Measurements from ENCODE around the gene UPF3A.

Gene UPF3A

GRCh38 chr13:114264886-114265611, 16.4 kb upstream of the UPF3A start:
- no peak for DNase-seq

GRCh38 chr13:114266241-114266640, 15.2 kb upstream of the UPF3A start:
- DNase-seq, result no peak

DNA sequence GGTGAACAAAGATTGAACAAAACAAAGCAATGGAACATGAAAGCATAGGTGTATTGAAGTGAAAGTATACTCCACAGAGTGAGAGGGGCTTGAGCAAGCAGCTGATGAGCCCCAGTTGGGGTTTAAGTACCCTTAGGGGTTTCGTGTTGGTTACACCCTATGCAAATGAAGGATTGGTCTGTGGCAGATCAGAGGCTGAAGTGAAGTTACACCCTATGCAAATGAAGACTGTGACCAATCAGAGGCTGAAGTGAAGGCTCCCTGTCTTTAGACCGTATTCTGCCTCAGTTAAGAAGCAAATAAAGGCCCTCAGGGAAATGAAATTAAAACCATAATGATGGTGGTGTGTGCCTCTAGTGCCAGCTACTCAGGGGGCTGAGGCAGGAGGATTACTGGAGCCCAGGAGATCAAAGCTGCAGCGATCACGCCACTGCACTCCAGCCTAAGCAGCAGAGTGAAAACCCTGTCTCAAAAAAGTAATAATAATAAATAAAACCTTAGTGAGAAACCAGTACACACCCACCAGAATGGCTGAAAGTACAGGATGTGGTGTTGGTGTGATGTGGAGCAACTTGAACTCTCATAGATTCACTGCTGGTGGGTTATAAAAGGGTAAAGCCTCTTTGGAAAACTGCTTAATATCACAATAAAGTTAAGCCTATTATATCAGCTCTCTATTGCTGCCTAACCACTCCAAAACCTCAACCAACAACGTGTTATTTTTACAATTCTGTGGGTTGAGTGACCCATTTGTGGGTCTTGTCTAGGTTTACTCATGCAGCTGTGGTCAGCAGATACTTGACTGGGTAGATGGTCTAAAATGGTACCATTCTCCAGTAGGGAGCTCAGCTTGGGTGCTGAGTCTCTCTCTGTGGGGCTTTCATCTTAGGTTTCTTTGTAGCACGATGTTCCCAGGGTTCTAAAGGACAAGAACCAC, 12.8 kb upstream of the UPF3A start:
- DNase-seq, result no peak

DNA sequence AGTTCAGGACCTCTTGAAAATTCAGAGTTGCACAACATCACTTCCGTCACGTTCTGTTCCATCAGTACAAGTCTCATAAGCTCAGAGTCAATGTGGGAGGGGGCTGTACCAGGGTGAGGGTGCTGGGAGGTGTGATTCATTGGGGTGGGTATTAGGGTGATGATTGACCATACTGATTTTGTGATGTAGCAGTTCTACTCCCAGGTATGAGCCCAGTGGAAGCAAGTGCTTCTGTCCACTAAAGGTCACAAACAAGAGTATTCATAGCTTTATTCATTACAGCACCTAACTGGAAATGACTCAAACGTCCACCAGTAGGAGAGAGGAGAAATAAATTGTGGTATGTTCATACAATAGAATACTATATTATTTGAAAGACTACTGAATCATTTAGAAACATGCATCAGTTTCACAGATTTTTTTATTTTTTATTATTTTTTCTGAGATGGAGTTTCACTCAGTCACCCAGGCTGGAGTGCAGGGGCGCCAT, 12.1 kb upstream of the UPF3A start:
- no peak for DNase-seq

- no peak for DNase-seq
Measured at GRCh38 chr13:114272977-114273376, 8.4 kb upstream of the UPF3A start.

DNA sequence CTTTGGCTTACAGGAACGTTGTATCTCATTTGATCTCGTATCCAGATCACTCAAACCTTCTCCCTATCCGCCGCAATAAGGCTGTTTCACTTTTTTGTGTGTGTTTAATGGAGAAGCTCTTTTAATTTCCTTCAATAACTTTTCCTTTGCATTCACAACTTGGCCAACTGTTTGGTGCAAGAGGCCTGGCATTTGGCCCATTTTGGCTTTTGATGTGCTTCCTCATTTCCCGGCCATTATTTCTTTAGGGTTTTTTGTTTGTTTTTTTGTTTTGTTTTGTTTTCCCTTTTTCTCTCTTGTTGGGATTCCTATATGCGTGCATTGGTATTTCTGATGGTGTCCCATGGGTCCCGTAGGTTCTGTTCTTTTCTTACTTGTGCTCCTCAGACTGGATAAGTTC, 6.1 kb upstream of the UPF3A start:
- no peak for DNase-seq

DNA sequence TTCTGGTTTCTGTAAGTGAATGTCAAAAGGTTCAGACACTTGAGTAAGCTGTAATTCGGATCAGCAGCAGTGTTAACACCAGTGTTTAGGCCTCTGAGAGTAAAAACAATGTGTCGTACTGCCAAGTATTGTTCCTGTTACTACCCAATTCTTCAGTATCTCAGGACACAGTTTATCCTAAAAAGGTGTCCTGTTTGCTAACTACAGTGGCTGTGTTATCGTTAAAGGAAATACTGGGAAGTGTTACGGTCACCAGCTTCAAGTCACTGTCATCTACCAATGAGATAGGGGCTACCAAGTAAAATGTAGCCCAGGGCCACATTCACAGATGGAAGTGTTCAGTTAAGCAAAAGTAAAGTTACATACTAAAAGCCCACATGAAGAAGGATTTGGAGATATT, 2.3 kb upstream of the UPF3A start:
- no peak for DNase-seq

- no peak for DNase-seq
Measured at GRCh38 chr13:114279758-114280355, 1.5 kb upstream of the UPF3A start.

- DNase-seq, result peak; percentile 83
Measured at GRCh38 chr13:114282041-114282670, 755 bp downstream of the UPF3A start.

DNA sequence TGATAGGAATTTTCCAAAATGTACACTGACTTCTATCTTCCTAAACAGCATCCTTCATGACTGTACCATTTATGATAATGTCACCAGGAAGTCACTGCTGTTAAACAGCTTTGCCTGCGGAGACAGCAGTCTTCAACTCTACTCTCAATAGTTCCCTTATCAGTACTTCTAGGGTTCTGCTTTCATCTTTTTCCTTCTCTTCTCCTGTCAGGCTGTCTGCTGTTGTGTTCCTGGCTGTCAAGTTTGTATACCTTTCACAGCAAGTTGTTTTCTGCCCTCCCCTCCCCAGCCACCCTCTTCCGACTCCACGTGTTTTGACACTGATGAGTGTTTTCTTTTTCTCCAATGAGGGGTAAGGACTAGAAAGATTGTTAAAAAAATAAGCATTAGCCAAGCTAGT, 2.2 kb downstream of the UPF3A start:
- DNase-seq, result no peak

DNA sequence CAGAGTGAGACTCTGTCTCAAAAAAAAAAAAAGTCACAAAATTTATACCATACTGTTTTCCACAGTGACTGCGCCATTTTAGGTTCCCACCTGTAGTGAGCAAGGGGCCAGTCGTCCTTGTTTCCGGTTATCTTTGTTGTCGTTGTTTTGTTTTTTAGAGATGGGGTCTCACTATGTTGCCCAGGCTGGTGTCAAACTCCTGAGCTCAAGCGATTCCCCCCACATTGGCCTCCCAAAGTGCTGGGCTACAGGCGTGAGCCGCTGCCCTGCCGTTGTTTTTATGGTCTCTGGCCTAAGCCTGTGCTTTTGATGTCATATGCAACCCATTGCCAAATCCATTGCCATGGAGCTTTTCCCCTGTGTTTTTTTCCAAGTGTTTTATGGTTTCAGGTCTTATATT, 3.3 kb downstream of the UPF3A start:
- no peak for DNase-seq

DNA sequence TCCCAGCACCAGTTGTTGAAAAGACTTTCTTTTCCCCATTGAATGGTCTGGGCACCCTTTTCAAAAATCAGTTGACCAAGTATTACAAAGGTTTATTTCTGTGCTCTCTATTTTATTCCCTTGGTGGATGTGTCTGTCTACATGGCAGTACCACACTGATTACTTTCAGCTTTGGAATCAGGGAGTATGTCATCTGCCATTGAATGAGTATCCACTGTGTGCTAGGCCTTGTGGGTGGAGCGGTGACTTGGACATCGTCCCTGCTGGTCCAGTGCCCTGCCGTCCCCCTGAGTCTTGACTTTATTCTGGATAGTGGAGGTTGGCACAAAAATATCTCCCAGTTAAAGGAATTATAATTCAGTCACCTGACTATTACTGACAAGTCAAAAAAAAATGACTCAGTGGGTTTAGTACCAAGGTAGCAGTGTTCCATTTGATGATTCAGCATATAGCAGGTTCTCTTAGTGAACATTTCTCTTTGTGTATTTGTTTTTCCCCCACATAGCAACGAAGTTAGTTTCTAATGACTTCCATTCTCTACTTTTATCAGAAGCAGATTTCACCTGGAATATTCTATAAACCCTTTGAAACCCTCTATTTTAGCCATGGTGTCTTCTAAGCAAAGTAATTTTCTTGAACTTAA, 3.9 kb downstream of the UPF3A start:
- DNase-seq, result no peak

DNA sequence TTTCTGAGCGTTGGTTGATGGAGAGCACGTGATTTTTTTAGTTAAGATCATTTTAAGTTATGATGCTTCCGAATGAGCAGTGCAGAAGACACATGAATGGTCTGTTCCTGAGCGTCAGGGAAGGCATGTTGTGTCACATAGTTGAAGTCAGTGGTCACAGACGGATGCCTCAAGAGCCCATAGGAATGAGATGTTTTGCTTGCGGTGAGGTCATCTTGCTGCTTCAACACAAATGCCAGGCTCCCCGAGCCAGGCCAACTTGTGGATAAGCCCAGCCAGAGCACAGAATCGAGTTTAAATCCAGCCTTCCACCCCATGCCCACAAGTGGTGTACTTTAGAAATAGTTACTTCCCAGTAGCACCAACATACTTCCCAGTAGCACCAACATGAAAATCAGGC, 5.4 kb downstream of the UPF3A start:
- no peak for DNase-seq

DNA sequence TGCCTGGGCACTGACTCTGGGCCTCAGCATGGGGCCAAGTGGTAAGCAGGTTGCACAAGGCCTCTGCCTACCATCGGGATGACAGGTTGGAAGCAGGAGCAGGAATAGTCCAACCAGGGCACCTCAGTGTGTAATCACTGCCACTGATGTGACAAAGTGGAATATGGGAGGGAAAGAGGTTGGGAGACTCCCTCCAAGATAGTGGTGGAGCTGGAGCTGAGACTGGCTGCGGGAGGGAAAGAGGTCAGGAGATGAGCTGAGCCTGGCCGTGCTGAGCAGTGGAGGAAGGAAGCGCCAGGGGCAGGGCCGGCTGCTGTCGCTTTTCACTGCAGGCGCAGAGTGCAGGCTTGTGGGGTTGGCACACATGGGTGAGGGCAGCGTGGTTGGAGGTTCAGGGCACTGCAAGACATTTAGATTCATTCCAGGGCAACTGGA, 6.8 kb downstream of the UPF3A start:
- no peak for DNase-seq

DNA sequence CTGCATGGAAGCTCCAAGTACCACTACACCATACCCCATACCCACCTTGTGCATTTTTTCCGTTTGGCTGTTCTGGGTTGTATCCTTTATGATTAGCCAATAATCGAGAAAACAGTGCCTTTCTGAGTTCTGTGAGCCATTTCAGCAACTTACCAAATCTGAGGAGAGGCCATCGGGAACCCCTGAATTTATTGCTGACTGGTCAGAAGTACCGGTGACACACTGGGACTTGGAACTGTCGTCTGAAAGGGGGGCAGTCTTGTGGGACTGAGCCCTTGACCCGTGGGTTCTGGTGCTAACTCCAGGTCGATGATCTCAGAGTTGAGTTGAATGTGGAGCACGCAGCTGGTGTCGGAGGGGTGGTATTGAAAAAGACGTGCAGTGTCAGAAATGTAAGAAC, 15.0 kb downstream of the UPF3A start:
- no peak for DNase-seq

- DNase-seq, result no peak
Measured at GRCh38 chr13:114296902-114297301, 15.5 kb downstream of the UPF3A start.

- no peak for DNase-seq
Measured at GRCh38 chr13:114298866-114299265, 17.5 kb downstream of the UPF3A start.

DNA sequence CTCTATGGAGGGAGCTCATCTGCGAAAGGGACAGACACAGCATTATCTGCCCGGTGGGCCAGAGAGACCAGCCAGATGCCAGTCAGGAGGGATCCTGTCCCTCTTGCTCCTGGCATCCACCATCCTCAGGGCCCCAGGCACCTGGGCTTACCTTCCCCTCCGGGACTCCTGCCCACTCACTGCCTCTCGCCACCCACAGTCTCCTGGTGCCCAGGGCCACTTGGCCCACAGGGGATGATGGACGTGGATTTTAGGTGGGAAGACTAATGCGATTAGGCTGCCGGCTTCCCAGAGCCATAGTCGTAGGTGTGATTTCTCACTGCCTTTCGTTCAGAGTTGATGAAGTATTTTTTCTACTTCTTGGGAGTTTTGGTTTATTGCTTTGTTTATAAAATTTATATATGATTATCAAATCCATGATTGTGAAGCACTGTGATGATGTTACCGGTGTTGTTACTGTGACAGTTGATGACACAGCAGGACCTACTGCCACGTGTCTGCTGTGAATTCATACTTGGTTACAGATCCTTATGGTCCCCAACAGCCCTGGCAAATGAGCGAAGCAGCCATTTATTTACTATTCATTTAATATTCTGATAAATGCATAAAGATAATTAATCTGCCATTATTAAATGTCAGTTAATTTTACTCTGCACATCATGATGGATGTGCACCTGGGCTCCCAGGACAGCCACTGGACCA, 18.4 kb downstream of the UPF3A start:
- DNase-seq, result no peak

GRCh38 chr13:114303700-114304327, 22.4 kb downstream of the UPF3A start:
- no peak for DNase-seq

DNA sequence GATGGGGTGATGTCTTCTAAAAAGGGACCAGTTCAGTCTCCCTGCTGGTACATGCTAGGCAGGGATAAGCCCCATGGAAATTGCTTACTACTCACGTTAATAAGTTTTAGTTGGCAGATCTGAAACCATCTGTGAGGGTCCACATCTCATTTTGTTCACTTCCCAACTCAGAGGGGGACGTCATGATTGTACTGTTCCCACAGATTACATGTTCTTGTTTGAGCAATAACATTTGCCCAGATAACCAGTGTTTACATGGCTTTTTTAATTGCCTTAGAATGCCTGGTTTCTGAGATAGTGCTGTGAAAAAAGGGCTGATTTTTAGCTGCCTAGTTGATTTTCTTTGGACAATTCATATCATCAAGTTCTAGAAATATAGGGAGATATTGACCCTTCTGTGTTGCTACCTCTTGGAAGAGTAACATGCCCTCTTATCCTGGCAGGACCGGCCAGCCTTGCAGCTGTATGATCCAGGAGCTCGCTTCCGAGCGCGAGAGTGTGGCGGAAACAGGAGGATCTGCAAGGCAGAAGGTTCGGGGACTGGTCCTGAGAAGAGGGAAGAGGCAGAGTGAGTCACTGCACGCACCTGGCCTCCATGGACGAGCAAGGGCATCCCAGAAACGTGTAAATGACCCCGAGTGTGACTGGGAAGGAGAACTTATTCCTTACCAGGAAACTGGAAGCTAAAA, 23.1 kb downstream of the UPF3A start:
- no peak for DNase-seq

GRCh38 chr13:114309086-114309485, 27.7 kb downstream of the UPF3A start:
- DNase-seq, result no peak
